Right atrium auricular region (tissue), 2 donors: Measurements from ENCODE around the gene SCNN1G. TPM values are rescaled to one million over a fixed set of nuclear protein-coding genes. Genes with fewer than 3 reads are reported as not detected.

ENCODE experiments used
- DNase-seq: peaks from one replicate; pipeline ENCODE4 v3.0.0-alpha.2; 2019; ENCODE audit warnings: low spot score
- H3K27ac ChIP-seq, 2 donors: fragments of 200-600 bp; sonication (generic); 1 replicate in 1 of 2; 2 replicates in 1 of 2; pipeline ENCODE4 v1.5.1; 2016 to 2019
- H3K27me3 ChIP-seq, 2 donors: fragments of 200-600 bp; sonication (generic); one replicate each; pipeline versions ENCODE4 v1.5.1 to v1.6.0; 2017 to 2019
- H3K36me3 ChIP-seq: fragments of 200-600 bp; sonication (generic); one replicate; pipeline ENCODE4 v1.5.1; 2016
- H3K4me1 ChIP-seq, 2 donors: fragments of 200-600 bp; sonication (generic); one replicate each; pipeline versions ENCODE4 v1.5.1 to v1.6.0; 2017 to 2019
- H3K4me3 ChIP-seq, 2 donors: fragments of 200-600 bp; sonication (generic); 1 replicate in 1 of 2; 2 replicates in 1 of 2; pipeline ENCODE4 v1.5.1; 2017 to 2019; ENCODE audit warnings: mild to moderate bottlenecking in 1 of 2, moderate library complexity in 1 of 2
- H3K9me3 ChIP-seq, 2 donors: fragments of 200-600 bp; sonication (generic); one replicate each; pipeline ENCODE4 v1.5.1; 2019
- CTCF ChIP-seq, 2 donors: fragments of 200-600 bp; sonication (generic); IDR thresholded peaks; one replicate each; pipeline ENCODE4 v1.5.1; 2019; ENCODE audit warnings: antibody characterized with exemption in 2 of 2
- total RNA-seq, 2 donors: library from RNA; depleted of rRNA; stranded (reverse); fragments of >200 nt; gene quantifications; one replicate each; pipeline ENCODE4 v1.1.0, GENCODE V29; 2016

The SCNN1G gene
- total RNA-seq, 2 donors from 2014 or later: not detected

- no peak for TF ChIP-seq CTCF (IDR thresholded peaks at IDR 0.05)
Observed at GRCh38 chr16:23229714-23230113, 47.2 kb downstream of the SCNN1G start.

GRCh38 chr16:23232806-23233205 is 50.3 kb downstream of the SCNN1G start:
- no peaks in the 10 kb centered on the region for H3K27me3 ChIP-seq
- H3K4me3 ChIP-seq: no peak overlapping the region
- no peak overlapping the region for H3K27ac ChIP-seq
- H3K36me3 ChIP-seq: no peaks in the 10 kb centered on the region
- no peak for DNase-seq
- no peak for TF ChIP-seq CTCF (IDR thresholded peaks at IDR 0.05)
- H3K9me3 ChIP-seq: no peaks in the 10 kb centered on the region
- no peaks in the 10 kb centered on the region for H3K4me1 ChIP-seq

More at GRCh38 chr16:23229714-23230113, 47.2 kb downstream of the SCNN1G start:
- Histone ChIP-seq H3K4me3 (no peak overlapping the region), H3K4me1 (no peaks in the 10 kb centered on the region), H3K27me3 (no peaks in the 10 kb centered on the region), H3K9me3 (no peaks in the 10 kb centered on the region), H3K36me3 (no peaks in the 10 kb centered on the region), H3K27ac (no peak overlapping the region)
- DNase-seq: no peak

- TF ChIP-seq CTCF (IDR thresholded peaks at IDR 0.05): no peak
- Histone ChIP-seq H3K27ac (no peak overlapping the region), H3K4me3 (no peak overlapping the region), H3K9me3 (no peaks in the 10 kb centered on the region), H3K27me3 (no peaks in the 10 kb centered on the region), H3K36me3 (no peaks in the 10 kb centered on the region), H3K4me1 (no peaks in the 10 kb centered on the region)
- no peak for DNase-seq
Observed at GRCh38 chr16:23235176-23235575, 52.6 kb downstream of the SCNN1G start.

GRCh38 chr16:23236983-23237382 is 54.4 kb downstream of the SCNN1G start:
- TF ChIP-seq CTCF (IDR thresholded peaks at IDR 0.05): no peak
- H3K9me3 ChIP-seq: no peaks in the 10 kb centered on the region
- H3K27ac ChIP-seq: no peak overlapping the region
- DNase-seq: no peak
- no peaks in the 10 kb centered on the region for H3K27me3 ChIP-seq
- H3K4me1 ChIP-seq: no peaks in the 10 kb centered on the region
- no peaks in the 10 kb centered on the region for H3K36me3 ChIP-seq
- H3K4me3 ChIP-seq: no peak overlapping the region

GRCh38 chr16:23240994-23241393 is 58.4 kb downstream of the SCNN1G start:
- no peak overlapping the region for H3K27ac ChIP-seq
- no peaks in the 10 kb centered on the region for H3K27me3 ChIP-seq

More at GRCh38 chr16:23240994-23241393, 58.4 kb downstream of the SCNN1G start:
- Histone ChIP-seq H3K4me3 (no peak overlapping the region), H3K4me1 (no peaks in the 10 kb centered on the region), H3K9me3 (peaks cover 0 to 10% of the 10 kb centered on the region in 2 donors), H3K36me3 (no peaks in the 10 kb centered on the region)
- no peak for DNase-seq
- no peak for TF ChIP-seq CTCF (IDR thresholded peaks at IDR 0.05)
